ENCODE measurements around the gene UQCC3.
"Not testable (repeated sequence)": the region's sequence is repeated elsewhere in the genome, so short reads cannot be mapped to it uniquely, and the experiment has no call there.

Gene UQCC3

DNA sequence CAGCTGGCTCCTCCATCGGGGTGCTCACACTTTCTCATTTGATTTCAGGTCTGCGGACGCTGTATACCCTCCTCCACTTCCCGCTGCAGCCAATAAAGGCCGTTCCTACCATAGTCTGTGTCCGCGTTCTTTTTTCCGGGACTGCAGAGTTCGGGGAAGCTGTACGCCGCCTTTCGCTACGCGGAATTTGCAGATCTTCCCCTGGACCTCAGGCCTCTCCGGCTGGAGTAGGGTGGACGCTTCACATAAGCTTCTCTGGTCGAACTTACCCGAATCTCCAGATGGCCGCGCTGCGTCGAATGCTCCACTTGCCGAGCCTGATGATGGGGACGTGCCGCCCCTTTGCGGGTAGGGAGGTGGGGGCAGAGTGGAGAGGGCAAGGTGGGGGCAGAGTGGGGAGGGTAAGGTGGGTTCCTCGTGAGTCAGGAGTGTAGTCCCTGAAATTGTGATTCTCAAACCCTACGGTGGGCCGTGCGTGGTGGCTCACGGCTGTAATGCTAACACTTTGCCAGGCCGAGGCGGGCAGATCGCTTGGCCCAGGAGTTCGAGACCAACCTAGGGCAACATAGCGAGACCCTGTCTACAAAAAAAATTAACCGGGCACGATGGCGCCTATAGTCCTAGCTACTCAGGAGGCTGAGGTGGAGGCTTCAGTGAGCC, 5.7 kb upstream of the UQCC3 start:
- no peak for DNase-seq

DNA sequence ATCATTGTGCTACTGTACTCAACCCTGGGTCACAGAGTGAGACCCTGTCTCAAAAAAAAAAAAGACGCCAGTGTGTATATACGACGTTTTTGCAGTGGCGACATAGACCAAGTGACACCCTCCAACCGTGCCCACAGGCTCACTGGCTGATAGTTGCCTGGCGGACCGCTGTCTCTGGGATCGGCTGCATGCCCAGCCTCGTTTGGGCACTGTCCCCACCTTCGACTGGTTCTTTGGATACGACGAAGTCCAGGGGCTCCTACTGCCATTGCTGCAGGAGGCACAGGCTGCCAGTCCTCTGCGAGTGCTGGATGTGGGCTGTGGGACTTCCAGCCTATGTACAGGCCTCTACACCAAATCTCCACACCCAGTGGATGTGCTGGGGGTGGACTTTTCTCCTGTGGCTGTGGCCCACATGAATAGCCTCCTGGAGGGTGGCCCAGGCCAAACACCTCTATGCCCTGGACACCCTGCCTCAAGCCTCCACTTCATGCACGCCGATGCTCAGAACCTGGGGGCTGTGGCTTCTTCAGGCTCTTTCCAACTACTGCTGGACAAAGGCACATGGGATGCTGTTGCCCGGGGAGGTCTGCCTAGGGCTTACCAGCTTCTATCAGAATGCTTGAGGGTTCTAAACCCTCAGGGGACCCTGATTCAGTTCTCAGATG, 5.1 kb upstream of the UQCC3 start:
- DNase-seq: no peak

DNA sequence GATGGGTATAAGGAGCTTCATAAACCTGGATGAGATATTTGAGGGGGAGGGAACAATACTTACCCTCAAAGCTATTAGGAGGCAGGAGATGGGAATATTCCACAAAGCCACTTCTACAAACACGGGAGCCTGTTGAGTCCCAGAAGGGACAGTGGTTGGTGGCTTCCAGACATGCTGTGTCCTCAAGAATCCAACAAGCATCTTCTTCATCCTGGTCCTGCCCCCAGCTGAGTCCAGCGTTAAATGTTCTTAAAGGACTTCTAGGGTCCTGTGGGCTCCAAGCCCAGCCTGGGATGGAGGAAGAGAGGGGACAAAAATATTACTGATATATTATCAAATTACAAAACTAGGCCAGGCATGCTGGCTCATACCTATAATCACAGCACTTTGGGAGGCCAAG, 4.0 kb upstream of the UQCC3 start:
- DNase-seq: no peak

DNA sequence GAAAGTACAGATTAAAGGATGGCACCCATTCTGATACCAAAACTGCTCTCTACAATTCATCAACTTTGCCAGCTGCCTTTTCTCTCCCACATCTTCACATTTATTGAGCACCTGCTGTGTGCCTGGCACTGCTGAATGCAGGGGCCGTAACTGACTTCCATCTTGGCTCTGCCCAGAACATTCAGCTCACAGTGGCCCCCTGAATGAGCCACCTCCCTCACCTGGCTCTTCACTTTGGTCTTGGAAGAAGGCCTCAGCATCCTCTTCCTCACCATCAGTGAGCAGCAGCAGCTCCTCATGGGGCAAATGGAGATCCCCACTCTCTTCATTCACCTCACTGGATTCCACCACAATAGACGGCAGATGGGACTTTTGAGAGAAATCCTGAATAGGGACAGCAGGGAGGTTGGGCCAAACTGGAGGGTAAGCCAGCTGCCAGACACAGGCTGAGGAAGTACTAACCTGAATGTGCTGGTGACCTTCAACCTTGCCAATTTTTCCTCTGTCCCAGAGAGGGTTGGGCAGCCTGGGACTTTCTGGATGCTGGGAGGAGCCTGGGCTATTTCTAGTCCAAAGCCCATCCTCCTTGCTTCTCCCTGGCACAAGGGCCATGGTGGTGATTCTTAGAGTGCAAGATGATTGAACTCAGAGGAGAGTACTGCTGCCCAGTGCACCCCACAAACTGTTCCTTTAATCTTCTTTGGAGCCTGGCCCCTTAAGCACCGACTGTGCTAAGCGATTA, 1.9 kb upstream of the UQCC3 start:
- no peak for DNase-seq

DNA sequence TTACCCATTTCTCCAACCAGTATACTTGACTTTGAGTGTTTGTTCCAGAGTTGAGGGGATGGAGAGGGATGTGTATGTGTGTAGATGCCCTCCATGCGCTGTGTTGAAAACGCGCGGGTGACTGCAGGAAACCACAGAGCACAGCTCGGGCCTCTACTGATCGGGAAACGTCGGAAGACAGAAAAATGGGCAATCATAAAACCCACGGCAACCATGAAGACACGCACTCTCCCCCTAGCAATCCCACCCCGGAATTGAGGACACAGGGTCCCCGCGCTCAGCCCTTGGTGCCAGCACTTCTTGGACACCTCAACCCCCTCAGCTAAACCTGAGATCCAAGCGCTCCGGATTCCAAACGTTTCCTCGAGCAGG, 251 bp upstream of the UQCC3 start:
- DNase-seq: no peak

DNA sequence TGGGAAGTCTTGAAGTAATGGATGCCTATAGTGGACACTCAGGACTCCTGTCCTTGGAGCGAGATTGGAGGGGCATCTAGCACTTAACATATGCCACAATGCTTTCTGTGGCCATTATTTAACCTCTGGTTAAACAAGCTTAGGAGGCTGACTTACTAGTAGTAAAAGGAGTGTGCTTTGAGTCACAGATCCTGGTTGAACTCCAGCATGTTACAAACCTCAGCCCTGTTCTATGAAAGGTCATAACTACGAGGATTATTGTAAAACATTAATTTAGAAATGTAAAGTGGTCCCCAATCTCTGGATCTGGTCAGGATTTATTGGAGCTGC, 1.7 kb downstream of the UQCC3 start:
- no peak for DNase-seq

DNA sequence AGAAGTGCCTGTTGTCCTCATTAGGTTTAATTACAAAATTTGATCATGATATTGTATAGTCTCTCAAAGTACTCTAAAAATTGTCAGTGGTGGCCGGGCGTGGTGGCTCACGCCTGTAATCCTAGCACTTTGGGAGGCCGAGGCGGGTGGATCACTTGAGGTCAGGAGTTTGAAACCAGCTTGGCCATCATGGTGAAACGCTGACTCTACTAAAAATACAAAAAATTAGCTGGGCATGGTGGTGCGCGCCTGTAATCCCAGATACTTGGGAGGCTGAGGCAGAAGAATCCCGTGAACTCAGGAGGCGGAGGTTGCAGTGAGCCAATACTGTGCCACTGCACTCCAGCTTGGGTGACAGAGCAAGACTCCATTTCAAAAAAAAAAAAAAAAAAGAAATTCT, 3.9 kb downstream of the UQCC3 start:
- not testable (repeated sequence) for DNase-seq

DNA sequence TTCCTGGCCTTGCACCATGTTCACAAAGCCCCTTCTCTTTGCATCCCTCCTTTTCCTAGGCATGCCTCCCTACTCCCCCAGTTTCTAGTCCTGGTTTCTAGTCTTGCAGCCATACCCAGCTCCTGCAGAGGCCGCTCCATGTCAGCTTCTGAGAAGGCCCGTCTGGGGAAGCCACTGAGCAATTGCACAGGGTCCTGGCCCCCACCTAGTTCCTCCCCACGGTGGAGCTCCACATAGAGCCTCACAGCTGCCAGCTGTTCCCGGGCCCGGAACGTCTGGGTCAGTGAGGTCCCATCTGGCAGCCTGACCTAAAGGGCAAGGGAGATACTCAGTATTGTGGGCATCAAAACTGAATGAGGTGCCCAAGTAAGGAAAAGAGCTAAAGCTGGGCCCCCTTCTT, 5.2 kb downstream of the UQCC3 start:
- no peak for DNase-seq

DNA sequence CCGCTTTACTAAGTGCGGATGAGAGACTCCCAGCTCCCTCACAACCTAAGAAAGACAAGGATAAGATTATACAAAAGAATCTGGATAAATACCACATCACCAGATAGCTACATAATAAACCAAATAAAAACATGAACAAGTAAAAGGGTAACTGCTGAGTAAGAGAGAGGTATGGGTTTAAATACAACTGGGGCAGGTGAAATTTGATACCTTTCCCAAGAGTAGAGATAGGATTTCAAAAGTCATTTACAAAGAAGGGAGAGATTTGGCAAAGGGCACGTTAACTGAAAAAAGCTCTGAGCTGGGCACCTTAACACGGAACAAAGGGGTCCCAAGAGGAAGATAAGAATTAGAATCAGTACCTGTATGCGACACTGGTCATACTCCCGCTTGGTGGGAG, 5.7 kb downstream of the UQCC3 start:
- no peak for DNase-seq

DNA sequence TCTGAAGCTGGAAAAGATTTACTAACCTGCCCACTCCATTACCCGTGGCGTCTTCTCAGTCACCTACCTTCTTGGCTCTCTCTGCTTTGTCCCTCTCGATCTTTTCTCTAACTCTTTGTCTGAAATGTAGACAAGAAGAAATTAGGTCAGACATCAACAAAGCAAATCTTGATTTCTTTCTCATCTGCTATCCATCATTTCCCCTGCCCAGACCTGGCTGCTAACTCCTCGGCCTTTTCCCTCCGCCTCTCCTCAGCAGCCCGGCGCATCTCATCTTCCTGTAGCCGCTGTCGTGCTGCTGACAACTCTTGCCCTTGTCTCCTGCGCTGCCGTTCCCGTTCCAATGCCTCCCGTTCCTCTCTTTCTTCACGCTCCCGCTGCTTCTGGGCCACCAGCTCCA, 6.2 kb downstream of the UQCC3 start:
- DNase-seq: no peak

DNA sequence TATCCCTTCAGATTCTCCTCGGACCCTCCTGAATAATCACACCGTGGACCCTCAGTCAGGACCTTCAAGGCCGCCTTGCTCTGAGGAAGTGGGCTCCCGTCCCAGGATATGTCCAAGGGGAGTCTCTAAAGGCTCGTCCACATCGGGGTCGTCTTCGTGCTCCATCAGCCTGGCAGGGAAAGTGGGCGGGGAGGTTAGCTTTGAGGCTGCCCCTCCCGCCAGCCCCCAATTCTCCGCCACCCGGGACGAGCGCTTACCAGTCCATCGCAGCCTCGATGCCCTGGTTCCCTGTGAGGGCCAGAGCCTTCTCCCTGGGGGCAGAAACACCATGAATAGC, 6.9 kb downstream of the UQCC3 start:
- DNase-seq: no peak

DNA sequence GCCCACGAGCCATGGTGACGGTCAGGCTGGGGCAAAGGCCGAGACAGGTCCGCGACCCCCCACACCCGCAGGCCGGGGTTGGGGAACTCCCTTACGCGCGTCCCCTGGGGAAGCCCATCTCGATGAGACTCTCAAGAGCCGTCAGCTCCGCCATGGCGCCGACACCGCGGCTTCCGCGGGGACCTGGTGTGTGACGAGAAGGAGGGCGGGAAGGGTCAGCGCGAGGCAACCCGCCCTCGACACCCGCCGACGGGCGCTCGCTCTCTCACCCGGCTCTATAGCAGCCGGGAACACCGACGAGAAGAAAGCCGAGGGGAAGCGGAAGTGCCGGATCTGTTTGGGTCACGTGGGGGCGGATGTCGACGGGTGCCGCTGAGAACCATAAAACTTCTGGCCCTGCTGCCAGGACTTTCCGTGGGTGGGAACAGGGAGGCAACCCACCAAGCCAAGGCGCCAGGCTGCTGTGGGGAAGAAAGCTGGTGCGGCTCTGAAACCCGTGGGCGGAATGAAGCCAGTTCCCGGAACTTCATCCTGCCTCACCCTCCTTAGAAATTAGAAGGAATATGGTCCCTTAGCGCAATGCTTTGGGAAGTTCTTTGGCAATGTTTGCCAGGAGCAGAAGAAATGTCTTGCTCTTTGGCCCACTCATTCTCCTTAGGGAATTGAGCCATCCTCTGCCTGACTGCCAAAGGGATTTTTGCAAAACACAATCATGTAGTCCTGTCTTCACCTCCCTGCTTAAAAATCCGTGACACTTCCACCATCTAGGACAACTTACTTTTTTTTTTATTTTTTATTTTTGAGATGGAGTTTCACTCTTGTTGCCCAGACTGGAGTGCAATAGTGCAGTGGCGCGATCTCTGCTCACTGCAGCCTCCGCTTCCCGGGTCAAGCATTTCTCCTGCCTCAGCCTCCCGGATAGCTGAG, 7.6 kb downstream of the UQCC3 start, which contains the start of gene UBXN1:
TSS of gene UBXN1 (minus strand) at position 304 of the 927 bp plus-strand sequence. CDS start at position 154, 150 bp downstream.
- peak; percentile 79 for DNase-seq

DNA sequence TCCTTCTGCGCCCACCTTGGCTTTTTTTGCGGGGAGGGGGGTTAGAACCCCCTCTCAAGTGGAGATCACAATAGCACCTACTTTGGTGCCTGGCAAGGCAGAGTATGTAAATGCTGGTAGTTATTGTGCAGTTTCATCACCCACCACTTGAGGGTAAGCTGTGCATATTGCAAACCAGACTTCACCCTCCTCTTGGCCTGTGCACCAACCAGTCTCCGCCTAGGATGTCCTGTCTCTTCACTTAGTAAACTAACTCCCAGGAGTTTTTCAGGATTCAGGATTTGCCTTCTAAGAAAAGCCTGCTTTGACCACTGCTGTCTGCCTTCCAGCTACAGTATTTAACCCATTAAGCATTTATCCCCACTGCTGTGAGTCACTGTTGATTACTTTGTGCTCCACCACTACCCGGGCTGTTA, 9.4 kb downstream of the UQCC3 start:
- DNase-seq: peak; percentile 42

DNA sequence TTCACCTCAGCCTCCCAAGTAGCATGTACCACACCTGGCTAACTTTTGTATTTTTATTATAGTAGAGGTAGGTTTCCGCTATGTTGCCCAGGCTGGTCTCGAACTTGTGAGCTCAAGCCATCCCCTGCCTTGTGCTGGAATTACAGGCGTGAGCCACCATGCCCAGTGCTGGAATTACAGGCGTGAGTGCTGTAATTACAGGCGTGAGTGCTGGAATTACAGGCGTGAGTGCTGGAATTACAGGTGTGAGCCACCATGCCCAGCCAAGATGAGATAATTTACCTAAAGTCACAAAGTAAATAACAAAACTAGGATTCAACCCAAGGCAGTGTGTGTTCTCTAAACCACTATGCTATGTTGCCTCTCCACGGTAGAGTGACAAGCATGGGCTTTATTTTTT, 11.0 kb downstream of the UQCC3 start:
- DNase-seq: no peak

DNA sequence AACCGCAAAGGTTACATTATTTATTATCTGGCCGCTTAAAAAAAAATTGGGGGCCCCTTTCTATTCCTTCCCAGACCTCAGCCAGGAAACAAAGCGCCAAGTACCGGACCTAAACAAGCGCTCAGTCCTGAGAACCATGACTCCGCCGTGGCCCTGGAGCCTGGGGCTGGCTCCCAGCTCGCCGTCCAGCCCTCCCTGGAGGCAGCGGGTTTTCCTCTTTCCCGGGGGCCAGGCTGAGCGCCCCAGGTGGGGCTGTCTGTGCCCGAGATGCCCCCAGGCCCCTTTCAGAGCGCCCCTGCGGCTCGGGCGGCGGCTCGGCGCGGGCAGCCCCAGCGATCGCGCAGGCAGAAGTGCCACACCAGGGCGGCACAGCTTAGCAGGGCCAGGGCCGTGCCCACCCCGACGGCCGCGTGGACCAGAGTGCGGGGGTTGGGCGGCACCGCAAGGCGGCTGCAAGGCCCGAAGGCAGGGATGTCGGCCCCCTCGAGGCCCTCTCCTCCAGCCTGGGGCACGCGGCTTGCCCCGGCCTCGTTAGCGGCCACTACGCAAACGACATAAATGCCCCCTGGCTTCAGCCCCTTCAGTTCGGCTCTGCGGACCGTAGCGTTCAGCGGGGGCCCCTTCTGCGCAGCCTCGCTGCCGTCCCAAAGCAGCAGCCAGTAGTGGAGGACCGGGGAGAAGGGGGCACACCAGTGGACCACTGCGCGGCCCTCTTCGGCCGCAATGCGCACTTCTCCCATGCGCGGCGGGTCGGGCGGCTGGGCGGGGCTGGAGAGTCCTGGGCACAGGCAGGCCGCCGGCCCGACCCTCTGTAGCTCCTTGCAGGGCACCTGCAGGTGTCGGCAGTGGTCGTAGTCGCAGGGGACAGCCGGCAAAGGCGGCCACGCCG, 16.3 kb downstream of the UQCC3 start:
- no peak for DNase-seq

DNA sequence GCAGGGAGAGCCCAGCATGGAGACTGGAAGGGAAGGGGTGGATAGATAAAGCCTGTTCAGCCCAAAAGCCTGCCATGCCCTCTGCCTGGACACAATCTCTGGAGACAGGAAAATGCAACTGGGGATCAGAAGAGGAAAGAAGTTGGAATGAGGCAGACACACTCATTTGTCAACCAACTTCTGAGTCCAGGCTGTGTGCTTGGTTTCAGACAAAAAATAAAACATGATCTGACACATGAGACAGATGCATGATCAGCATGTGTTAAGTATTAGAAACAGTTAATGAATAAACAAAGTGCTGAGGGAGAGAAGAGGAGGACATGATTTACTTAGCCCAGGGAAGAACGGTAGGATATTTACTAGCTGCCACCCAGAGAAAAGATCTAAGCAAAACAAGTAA, 17.0 kb downstream of the UQCC3 start:
- DNase-seq: no peak

DNA sequence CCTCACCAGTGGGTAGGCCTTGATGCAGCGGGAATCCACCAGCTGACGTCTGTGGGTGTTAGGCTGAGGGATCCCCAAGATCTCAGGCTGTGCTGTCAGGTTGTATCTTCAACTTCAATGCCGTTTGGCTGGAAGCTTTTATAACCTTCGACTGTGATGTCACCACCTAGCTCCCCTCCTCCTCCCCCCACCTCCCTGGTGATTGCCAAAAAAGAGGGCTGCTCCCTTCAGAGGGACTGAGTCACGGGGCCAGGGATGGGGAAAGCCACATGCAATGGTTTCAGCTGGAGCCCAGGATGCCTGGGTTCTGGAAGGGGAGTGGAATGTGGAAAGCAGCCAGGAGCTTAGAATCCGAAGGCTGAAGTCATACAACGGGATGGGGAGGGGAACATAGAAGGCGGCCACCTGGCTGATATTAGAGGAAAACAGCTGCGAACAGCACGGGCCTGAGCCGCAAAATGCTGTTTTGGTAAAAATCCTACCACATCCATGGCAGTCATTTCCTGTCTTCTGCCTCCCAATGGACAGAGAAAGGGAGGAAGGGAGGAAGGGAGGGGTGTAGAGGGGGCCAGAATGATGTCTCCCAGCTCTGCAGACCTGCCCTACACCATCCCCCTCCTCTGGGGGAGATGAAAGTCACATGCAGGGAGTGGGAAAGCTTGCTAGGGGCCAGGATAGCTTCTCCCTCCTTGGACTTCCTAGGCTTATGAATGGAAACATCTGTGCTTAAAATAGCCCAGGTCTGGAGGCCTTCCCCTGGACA, 18.1 kb downstream of the UQCC3 start, which contains the start of gene LRRN4CL:
TSS of gene LRRN4CL (minus strand) at position 110 of the 763 bp plus-strand sequence. CDS start 1,022 bp downstream, outside the sequence.
- DNase-seq: no peak

DNA sequence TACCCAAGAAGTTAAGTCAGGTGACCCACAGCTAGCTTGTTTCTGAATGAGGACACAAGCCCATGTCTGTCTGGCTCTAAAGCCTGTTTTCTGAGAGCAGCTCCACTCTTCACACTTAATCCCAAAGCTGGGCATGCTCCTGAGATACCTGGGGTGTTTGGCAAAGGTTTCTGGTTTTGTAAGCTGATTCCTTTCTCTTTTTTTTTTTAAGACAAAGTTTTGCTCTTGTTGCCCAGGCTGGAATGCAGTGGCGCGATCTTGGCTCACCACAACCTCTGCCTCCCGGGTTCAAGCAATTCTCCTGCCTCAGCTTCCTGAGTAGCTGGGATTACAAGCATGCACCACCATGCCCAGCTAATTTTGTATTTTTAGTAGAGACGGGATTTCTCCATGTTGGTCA, 22.2 kb downstream of the UQCC3 start:
- DNase-seq: not testable (repeated sequence)

DNA sequence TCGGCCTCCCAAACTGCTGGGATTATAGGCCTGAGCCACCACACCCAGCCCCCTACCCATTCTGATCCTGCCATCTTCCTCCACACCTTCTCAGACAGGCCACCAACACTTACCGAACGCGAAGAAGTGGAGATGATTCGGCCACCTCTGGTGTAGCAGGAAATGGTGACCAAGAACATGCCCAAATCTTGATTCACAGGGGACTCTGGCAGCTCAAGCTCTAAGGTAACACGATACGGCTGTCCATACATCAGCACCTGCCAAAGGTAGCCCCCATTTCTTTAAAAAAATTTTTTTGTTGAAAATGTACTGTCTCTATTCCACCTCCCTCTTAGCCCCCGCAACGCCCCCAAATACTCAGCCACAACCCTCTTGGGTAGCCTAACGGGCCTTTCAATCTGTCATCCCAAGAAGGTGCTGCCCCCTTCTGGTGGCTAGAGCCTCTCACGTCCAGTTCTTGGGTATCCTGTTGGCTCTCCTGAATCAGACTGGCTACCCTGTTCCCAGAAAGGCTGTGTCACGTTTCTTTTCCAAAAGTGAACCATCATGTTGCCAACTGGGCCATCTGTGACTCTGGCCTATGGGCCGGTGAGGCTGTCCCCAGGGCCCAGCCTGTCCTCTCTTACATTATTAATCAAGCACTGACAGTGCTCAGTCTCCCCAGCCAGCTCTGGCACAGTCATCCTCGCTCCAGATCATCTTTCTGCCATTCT, 23.1 kb downstream of the UQCC3 start:
- peak; percentile 44 for DNase-seq

DNA sequence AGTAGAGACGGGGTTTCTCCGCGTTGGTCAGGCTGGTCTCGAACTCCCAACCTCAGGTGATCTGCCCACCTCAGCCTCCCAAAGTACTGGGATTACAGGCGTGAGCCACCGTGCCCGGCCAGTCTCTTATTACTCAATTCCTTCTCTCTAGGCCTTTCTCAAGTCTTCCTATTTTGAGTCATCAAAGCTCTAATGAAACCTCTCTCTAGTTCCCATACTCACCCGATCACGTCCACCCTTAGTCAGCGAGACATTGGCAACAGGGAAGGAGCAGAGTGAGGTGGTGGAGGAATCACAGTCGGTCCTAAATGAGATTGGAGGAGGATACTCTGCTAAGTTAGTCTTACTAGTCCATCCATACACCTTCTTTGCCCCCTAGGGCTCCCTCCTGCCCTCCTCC, 30.8 kb downstream of the UQCC3 start:
- no peak for DNase-seq

DNA sequence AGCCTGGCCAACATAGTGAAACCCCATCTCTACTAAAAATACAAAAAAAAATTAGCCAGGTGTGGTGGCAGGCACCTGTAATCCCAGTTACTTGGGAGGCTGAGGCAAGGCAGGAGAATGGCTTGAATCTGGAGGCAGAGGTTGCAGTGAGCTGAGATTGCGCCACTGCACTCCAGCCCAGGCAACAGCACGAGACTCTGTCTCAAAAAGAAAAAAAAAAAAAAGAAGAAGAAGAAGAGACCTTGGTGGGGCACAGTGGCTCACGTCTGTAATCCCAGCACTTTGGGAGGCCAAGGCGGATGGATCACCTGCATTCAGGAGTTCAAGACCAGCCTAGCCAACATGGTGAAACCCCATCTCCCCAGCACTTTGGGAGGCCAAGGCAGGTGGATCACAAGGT, 32.4 kb downstream of the UQCC3 start:
- not testable (repeated sequence) for DNase-seq

Measured in GDM1 (cell line).